Muscle of back (tissue), 11 donors: ENCODE results near the gene OTULIN. TPM values are rescaled to one million over a fixed set of nuclear protein-coding genes. Genes with fewer than 3 reads are reported as not detected.

Experiments used
- DNase-seq, 3 donors: peaks; one replicate each; pipeline versions ENCODE4 v3.0.0 to v3.0.0-alpha.2; 2013
- polyA plus RNA-seq, 10 donors: library from polyadenylated mRNA; unstranded; fragments of 120-200 nt; gene quantifications; one replicate each; pipeline ENCODE4 v1.2.1, GENCODE V29; 2013; ENCODE audit not compliant: insufficient read length in 10 of 10

Gene OTULIN
- polyA plus RNA-seq, 10 donors: 10.3 to 15.8 (median 14.0) TPM

GRCh38 chr5:14739538-14739937 is 75.0 kb downstream of the OTULIN start:
- DNase-seq: no peak

DNA sequence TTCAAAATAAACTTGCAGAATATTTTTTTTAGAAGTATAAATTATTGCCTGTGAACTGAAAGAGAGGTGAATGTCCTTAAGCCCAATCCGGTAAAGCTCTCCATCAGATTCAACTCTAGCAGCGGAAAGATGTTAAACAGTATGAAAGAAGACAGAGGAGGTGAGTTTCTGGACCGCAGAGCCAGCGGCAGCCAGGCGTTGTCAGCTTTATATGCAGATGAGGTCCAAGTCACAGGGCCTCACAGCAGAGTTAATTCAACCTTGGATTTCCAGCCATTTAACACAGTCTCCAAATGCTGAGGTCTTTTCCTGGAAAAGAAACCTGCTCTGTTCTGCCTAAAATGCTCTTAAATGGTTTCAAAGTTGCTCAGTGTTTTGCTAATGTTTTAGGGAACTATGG is 75.5 kb downstream of the OTULIN start:
- DNase-seq: no peak

DNA sequence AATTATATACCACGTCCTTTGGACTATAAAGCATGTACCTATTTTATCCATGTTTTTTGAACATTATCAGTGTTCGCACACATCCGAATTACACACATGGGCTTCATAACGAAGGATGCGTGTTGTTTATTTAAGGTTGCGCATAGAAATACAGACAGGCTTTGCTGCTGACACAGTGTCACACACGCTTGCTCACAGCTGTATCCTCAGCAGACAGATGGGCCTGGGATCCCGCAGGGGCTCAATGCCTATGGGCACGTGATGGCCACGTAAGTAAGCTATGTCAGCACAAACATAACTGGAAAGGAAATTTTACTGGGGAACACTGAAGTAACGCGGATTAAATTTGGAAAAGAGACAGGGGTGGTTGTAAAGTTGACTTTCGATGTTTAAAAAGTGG is 76.6 kb downstream of the OTULIN start:
- no peak for DNase-seq

DNA sequence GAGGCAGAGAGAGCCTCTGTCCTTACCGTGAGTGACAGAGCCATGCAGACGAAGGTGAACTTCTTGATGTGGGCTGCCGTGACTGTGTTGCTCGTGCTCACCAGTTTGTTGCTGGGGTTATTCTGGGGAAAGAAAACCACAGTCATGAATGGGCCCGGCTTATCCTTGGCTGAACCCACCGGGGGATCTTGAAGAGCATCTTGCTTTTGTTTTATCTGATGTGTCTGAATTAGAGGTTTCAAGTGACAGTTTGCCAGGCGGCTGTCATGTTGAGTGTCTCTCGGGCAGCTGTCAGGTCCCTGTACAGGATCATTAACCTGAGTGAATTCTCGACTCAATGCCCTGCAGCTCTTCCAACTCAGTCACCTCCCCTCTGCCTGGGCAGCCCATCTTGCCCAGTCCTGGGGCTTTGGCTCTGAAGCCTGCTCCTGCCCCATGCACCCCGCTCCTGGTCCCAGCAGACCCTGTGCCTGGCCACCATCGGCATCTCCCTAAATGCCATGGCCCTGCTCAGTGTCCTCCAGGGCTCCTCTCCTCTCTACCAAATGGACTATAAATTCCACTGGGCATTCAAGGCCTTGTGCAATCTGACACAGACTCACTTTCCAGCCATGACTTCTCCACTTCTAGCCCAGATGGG is 77.4 kb downstream of the OTULIN start:
- no peak for DNase-seq

DNA sequence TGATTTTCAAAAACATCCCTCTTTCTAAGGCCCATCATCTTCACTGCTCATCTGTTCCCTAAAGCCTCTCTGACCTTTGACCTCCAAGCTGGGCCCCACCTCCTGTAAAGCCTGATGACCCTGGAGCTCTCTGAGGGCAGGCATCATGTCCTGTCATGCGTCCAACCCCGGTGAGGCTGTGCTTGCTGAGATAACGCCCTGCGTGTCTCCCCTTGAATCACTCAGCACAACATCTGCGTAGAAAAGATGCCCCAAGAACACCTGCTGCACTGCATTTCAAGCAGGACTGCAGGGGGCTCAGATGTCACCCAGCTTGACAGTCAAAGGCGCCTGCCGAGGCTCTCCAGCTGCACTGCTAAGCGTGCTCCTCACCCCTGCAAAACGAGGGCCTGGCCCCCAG is 78.0 kb downstream of the OTULIN start:
- DNase-seq: no peak

DNA sequence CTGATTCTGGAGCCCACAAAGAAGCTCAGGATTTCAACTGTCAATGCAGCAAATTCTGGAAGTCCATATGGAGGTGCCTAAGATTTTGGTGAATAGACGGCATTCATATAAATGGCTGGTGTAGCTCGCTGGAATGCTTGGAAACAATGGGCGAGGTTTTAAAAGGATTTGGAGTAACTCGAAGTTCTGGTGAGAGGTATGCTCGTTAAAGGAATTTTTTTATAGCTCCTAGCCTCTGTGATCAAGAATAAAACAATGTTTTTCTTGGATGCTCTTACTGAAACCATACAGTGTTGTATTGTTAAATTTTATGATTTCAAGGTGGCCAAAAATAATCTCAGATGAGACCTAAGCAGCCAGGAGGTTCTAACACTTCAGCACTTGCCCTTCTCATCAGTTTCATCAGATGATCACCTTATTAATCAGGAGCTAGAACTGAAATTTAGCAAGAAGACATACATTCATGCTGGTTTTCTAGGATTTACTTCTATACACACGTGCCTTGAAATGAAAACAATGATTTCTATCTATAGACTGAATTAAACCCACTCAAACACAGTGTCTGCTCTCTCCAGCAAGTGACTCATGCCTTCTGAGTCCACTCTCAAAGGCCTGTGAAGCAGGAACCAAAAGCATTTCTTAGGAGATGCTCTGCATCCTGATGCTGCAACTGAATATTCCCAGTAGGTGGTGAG is 79.2 kb downstream of the OTULIN start:
- no peak for DNase-seq

DNA sequence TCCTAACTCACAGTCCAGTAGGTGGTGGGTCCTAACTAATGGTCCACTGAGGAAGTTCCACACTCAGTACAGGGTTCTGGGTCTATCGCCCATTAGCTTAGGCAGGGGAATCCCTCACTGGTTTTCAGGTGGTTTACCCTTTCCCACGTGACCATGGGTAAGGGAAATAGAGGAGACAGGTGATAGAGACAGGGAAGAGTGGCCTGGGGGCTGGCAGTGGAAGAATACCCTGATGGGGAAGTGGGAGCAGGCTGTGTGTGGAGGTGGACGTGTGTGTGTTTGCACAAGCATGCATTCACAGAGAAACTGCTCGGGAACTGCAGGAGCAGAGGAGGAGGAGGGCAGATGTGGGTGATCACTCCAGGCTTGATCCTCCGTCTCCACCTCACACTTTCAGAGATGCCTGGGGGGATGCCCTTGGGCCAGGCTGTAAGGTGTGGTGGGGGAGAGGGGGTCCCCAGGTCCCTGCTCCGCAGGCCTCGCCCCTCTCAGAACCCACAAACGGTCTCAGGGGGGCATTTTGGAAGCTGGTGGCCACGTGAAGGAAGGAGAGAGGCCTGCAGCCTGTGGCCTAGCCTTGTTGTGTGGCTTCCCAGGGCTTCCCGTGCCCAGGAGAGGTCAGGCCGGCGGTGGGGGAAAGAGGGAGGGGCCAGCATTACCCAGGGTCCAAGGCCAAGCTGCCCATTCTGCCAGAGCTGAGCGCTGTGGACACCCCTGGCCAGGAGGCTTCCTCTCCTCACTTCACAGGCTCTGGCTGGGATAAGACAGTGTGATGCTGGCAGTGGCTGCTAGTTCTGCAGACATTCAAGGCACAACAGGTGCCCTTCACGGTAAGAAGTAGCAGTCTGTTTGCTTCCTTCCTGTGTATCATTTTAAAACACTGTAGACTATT is 80.0 kb downstream of the OTULIN start:
- no peak for DNase-seq

- DNase-seq: no peak
Measured at GRCh38 chr5:14745188-14745563, 80.7 kb downstream of the OTULIN start.

DNA sequence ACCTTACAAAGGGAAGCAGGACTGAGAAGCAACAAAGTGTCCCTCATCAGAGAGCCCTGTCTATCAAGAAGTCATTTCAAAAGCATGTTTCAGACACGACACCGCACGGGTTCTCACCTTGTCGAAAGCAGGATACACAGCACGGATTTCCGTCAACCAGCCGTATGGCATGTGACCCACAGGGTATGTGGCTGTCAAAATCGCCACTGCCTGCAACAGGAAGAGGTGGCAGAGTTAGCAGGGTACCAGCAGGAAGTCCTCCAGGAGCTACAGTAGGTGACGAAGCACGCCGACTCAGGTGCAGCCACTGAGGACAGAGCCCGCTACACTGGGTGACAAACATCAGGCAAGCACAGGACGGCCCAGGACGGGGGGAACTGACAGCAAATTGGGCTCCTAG is 81.2 kb downstream of the OTULIN start:
- no peak for DNase-seq

GRCh38 chr5:14748180-14748900 is 83.8 kb downstream of the OTULIN start:
- peak in 2 of 3 donors; percentile 56 to 67 for DNase-seq

Other genes starting within 250 kb of the OTULIN start
- 1 to 10 TPM; 4.0 to 7.3 (median 6.3) TPM for gene OTULINL, start 82.9 kb upstream of the OTULIN start, polyA plus RNA-seq
- 10 to 100 TPM; 12.5 to 25.9 (median 18.3) TPM for gene ANKH, start 207.1 kb downstream of the OTULIN start, polyA plus RNA-seq